GM23338 (cell line): ENCODE results near the gene PAXX. TPM values are rescaled to one million over a fixed set of nuclear protein-coding genes. Genes with fewer than 3 reads are reported as not detected.

Source experiments
- ATAC-seq: fragments of 200-7000 bp; cut with Tn5 transposase; 3 replicates; pipeline ENCODE4 v1.9.1; 2020
- DNase-seq: peaks from one replicate; pipeline ENCODE4 v3.0.0-alpha.2; 2015; ENCODE audit warnings: low spot score
- H2AFZ ChIP-seq: fragments of 200-600 bp; sonication (generic); 2 replicates; pipeline ENCODE4 v1.8.0; 2016; ENCODE audit warnings: antibody characterized with exemption, mild to moderate bottlenecking, moderate library complexity
- H3F3A ChIP-seq: fragments of 200-600 bp; sonication (generic); replicated peaks from 2 replicates; pipeline ENCODE4 v1.8.0; 2017; ENCODE audit warnings: antibody characterized with exemption, mixed run types, low read depth
- H3K27ac ChIP-seq: fragments of 200-600 bp; sonication (generic); 2 replicates; pipeline ENCODE4 v1.6.1; 2016; ENCODE audit warnings: low read depth
- H3K27me3 ChIP-seq: fragments of 200-600 bp; sonication (generic); 2 replicates; pipeline ENCODE4 v1.8.0; 2016; ENCODE audit warnings: mild to moderate bottlenecking, mixed run types, moderate library complexity; ENCODE audit not compliant: insufficient read depth
- H3K36me3 ChIP-seq: fragments of 200-600 bp; sonication (generic); 2 replicates; pipeline ENCODE4 v1.8.0; 2016; ENCODE audit warnings: mild to moderate bottlenecking; ENCODE audit not compliant: insufficient read depth
- H3K4me1 ChIP-seq: fragments of 200-600 bp; sonication (generic); 2 replicates; pipeline ENCODE4 v1.8.0; 2016; ENCODE audit warnings: mild to moderate bottlenecking, moderate library complexity; ENCODE audit not compliant: insufficient read depth
- H3K4me2 ChIP-seq: fragments of 200-600 bp; sonication (generic); 2 replicates; pipeline ENCODE4 v1.7.1; 2017; ENCODE audit warnings: mixed run types
- H3K4me3 ChIP-seq: fragments of 200-600 bp; sonication (generic); 2 replicates; pipeline ENCODE4 v1.6.1; 2016; ENCODE audit warnings: mixed run types
- H3K79me2 ChIP-seq: fragments of 200-600 bp; sonication (generic); replicated peaks from 2 replicates; pipeline ENCODE4 v1.8.0; 2017; ENCODE audit warnings: mild to moderate bottlenecking; ENCODE audit not compliant: insufficient read depth
- H3K9me2 ChIP-seq: fragments of 200-600 bp; sonication (generic); 2 replicates; pipeline ENCODE4 v1.8.0; 2017; ENCODE audit not compliant: insufficient read depth
- H4K20me1 ChIP-seq: fragments of 200-600 bp; sonication (generic); replicated peaks from 2 replicates; pipeline ENCODE4 v1.8.0; 2017; ENCODE audit warnings: mild to moderate bottlenecking; ENCODE audit not compliant: insufficient read depth
- H3K27ac Mint-ChIP-seq: 2 replicates; pipeline ENCODE4 v1.8.0; 2020; ENCODE audit warnings: inconsistent platforms, mild to moderate bottlenecking, moderate library complexity, mixed read lengths
- H3K27me3 Mint-ChIP-seq: 3 replicates; pipeline ENCODE4 v1.8.0; 2022; ENCODE audit warnings: low read depth, mild to moderate bottlenecking, moderate library complexity, mixed read lengths, inconsistent platforms; ENCODE audit not compliant: insufficient read depth, poor library complexity
- H3K36me3 Mint-ChIP-seq: 3 replicates; pipeline ENCODE4 v1.8.0; 2021; ENCODE audit warnings: low read depth, mild to moderate bottlenecking, inconsistent platforms, moderate library complexity, mixed read lengths
- H3K4me1 Mint-ChIP-seq: 3 replicates; pipeline ENCODE4 v1.8.0; 2020; ENCODE audit warnings: mild to moderate bottlenecking, inconsistent platforms, mixed read lengths
- H3K4me3 Mint-ChIP-seq: 3 replicates; pipeline ENCODE4 v1.8.0; 2021; ENCODE audit warnings: moderate library complexity, mild to moderate bottlenecking, inconsistent platforms, mixed read lengths
- H3K9me3 Mint-ChIP-seq: 3 replicates; pipeline ENCODE4 v1.8.0; 2020; ENCODE audit warnings: moderate library complexity, mild to moderate bottlenecking, inconsistent platforms, mixed read lengths
- CREB1 ChIP-seq: fragments of 250-450 bp; sonication (Bioruptor Pico); IDR thresholded peaks from 2 replicates; pipeline ENCODE4 v1.5.0; 2020; ENCODE audit warnings: low read depth, mild to moderate bottlenecking, moderate library complexity
- ETS1 ChIP-seq: IDR thresholded peaks from 2 replicates; pipeline ENCODE4 v1.6.1; 2016; ENCODE audit warnings: antibody characterized with exemption
- EZH2 ChIP-seq: fragments of 200-600 bp; sonication (generic); IDR thresholded peaks from one replicate; pipeline ENCODE4 v1.8.0; 2017; ENCODE audit warnings: antibody characterized with exemption, mild to moderate bottlenecking, low read depth; ENCODE audit not compliant: unreplicated experiment
- JUNB ChIP-seq: IDR thresholded peaks from one replicate; pipeline ENCODE4 v1.6.1; 2016; ENCODE audit warnings: antibody characterized with exemption; ENCODE audit not compliant: unreplicated experiment
- NANOG ChIP-seq: IDR thresholded peaks from 2 replicates; pipeline ENCODE4 v1.6.1; 2016; ENCODE audit warnings: antibody characterized with exemption, borderline replicate concordance
- POLR2AphosphoS5 ChIP-seq: IDR thresholded peaks from 2 replicates; pipeline ENCODE4 v1.6.1; 2016; ENCODE audit warnings: antibody characterized with exemption, low read depth
- STAT1 ChIP-seq: IDR thresholded peaks from one replicate; pipeline ENCODE4 v1.6.1; 2016; ENCODE audit warnings: antibody characterized with exemption; ENCODE audit not compliant: unreplicated experiment
- ZNF331 ChIP-seq: fragments of 250-450 bp; sonication (Bioruptor Pico); IDR thresholded peaks from 2 replicates; pipeline ENCODE4 v1.5.0; 2020; ENCODE audit warnings: low read depth, mild to moderate bottlenecking, moderate library complexity
- polyA plus RNA-seq: library from polyadenylated mRNA; unstranded; fragments of >200 nt; fragmentation: Nextera tagmentation; extraction: Ambion mirVana; gene quantifications from 2 replicates; pipeline ENCODE4 v1.2.1, GENCODE V29; 2016
- total RNA-seq: library from RNA; depleted of rRNA; stranded (reverse); fragments of >200 nt; shearing (Covaris generic); gene quantifications from 2 replicates; pipeline ENCODE4 v1.2.3, GENCODE V29; 2014
- TF ChIP-seq, protein P1 (sequence below), 2 experiments: fragments of 200-600 bp in 1 of 2; sonication (generic) in 1 of 2; conservative IDR thresholded peaks; 2 replicates each; pipeline versions ENCODE4 v1.5.1 to v1.6.1; 2016 to 2017; ENCODE audit warnings: antibody characterized with exemption in 2 of 2, low read depth in 2 of 2, mild to moderate bottlenecking in 2 of 2, moderate library complexity in 1 of 2
- TF ChIP-seq, protein P2 (sequence below): fragments of 250-450 bp; sonication (Bioruptor Pico); IDR thresholded peaks from 2 replicates; pipeline ENCODE4 v1.5.0; 2020; ENCODE audit warnings: mild to moderate bottlenecking, moderate library complexity

The PAXX gene
- total and polyA plus RNA-seq, 2 experiments from 2014 or later = 71.5 to 86.0 TPM

GRCh38 chr9:136988872-136989271 is 3.4 kb upstream of the PAXX start:
- peaks cover 39% of the 10 kb centered on the region for H3K27me3 Mint-ChIP-seq
- TF ChIP-seq STAT1 = no peak
- no peak for TF ChIP-seq CREB1 (CRISPR knock-in tag)
- TF ChIP-seq POLR2AphosphoS5 = no peak
- TF ChIP-seq, protein P1, sequence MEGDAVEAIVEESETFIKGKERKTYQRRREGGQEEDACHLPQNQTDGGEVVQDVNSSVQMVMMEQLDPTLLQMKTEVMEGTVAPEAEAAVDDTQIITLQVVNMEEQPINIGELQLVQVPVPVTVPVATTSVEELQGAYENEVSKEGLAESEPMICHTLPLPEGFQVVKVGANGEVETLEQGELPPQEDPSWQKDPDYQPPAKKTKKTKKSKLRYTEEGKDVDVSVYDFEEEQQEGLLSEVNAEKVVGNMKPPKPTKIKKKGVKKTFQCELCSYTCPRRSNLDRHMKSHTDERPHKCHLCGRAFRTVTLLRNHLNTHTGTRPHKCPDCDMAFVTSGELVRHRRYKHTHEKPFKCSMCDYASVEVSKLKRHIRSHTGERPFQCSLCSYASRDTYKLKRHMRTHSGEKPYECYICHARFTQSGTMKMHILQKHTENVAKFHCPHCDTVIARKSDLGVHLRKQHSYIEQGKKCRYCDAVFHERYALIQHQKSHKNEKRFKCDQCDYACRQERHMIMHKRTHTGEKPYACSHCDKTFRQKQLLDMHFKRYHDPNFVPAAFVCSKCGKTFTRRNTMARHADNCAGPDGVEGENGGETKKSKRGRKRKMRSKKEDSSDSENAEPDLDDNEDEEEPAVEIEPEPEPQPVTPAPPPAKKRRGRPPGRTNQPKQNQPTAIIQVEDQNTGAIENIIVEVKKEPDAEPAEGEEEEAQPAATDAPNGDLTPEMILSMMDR (conservative IDR thresholded peaks at IDR 0.05; ENCODE audit: low read depth in 2 of 2) = no peak
- TF ChIP-seq NANOG = no peak
- no peak for TF ChIP-seq EZH2
- no peak for TF ChIP-seq JUNB
- no peak for TF ChIP-seq ZNF331 (CRISPR knock-in tag)
- no peak for TF ChIP-seq ETS1
- TF ChIP-seq, protein P2, sequence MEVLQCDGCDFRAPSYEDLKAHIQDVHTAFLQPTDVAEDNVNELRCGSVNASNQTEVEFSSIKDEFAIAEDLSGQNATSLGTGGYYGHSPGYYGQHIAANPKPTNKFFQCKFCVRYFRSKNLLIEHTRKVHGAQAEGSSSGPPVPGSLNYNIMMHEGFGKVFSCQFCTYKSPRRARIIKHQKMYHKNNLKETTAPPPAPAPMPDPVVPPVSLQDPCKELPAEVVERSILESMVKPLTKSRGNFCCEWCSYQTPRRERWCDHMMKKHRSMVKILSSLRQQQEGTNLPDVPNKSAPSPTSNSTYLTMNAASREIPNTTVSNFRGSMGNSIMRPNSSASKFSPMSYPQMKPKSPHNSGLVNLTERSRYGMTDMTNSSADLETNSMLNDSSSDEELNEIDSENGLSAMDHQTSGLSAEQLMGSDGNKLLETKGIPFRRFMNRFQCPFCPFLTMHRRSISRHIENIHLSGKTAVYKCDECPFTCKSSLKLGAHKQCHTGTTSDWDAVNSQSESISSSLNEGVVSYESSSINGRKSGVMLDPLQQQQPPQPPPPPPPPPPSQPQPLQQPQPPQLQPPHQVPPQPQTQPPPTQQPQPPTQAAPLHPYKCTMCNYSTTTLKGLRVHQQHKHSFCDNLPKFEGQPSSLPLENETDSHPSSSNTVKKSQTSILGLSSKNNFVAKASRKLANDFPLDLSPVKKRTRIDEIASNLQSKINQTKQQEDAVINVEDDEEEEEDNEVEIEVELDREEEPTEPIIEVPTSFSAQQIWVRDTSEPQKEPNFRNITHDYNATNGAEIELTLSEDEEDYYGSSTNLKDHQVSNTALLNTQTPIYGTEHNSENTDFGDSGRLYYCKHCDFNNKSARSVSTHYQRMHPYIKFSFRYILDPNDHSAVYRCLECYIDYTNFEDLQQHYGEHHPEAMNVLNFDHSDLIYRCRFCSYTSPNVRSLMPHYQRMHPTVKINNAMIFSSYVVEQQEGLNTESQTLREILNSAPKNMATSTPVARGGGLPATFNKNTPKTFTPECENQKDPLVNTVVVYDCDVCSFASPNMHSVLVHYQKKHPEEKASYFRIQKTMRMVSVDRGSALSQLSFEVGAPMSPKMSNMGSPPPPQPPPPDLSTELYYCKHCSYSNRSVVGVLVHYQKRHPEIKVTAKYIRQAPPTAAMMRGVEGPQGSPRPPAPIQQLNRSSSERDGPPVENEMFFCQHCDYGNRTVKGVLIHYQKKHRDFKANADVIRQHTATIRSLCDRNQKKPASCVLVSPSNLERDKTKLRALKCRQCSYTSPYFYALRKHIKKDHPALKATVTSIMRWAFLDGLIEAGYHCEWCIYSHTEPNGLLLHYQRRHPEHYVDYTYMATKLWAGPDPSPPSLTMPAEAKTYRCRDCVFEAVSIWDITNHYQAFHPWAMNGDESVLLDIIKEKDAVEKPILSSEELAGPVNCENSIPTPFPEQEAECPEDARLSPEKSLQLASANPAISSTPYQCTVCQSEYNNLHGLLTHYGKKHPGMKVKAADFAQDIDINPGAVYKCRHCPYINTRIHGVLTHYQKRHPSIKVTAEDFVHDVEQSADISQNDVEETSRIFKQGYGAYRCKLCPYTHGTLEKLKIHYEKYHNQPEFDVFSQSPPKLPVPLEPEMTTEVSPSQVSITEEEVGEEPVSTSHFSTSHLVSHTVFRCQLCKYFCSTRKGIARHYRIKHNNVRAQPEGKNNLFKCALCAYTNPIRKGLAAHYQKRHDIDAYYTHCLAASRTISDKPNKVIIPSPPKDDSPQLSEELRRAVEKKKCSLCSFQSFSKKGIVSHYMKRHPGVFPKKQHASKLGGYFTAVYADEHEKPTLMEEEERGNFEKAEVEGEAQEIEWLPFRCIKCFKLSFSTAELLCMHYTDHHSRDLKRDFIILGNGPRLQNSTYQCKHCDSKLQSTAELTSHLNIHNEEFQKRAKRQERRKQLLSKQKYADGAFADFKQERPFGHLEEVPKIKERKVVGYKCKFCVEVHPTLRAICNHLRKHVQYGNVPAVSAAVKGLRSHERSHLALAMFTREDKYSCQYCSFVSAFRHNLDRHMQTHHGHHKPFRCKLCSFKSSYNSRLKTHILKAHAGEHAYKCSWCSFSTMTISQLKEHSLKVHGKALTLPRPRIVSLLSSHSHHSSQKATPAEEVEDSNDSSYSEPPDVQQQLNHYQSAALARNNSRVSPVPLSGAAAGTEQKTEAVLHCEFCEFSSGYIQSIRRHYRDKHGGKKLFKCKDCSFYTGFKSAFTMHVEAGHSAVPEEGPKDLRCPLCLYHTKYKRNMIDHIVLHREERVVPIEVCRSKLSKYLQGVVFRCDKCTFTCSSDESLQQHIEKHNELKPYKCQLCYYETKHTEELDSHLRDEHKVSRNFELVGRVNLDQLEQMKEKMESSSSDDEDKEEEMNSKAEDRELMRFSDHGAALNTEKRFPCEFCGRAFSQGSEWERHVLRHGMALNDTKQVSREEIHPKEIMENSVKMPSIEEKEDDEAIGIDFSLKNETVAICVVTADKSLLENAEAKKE = no peak
- DNase-seq (no peak), ATAC-seq (no peak)
- Histone ChIP-seq H3K4me2 (no peak overlapping the region), H2AFZ (no peak overlapping the region), H3K9me2 (no peaks in the 10 kb centered on the region), H3K4me3 (no peak overlapping the region), H3K27me3 (peaks cover 56% of the 10 kb centered on the region), H3K4me1 (peaks cover 3% of the 10 kb centered on the region; the same call in 1 of the 2 replicates), H3K79me2 (no peaks in the 10 kb centered on the region), H3K36me3 (no peaks in the 10 kb centered on the region), H4K20me1 (no peaks in the 10 kb centered on the region), H3F3A (no peaks in the 10 kb centered on the region), H3K27ac (no peak overlapping the region)
- H3K9me3 Mint-ChIP-seq = peaks cover 10% of the 10 kb centered on the region
- H3K27ac Mint-ChIP-seq = no peak overlapping the region
- H3K36me3 Mint-ChIP-seq = no peaks in the 10 kb centered on the region; the same call in 2 of the 3 replicates
- no peaks in the 10 kb centered on the region; the same call in 2 of the 3 replicates for H3K4me1 Mint-ChIP-seq
- H3K4me3 Mint-ChIP-seq = no peak overlapping the region
